CD4-positive, alpha-beta T cell treated with Interleukin-4 for 1 hour (primary cell): ENCODE data around the gene PCSK4.

Experiments used
- DNase-seq, 2 donors: peaks; one replicate each; pipeline ENCODE4 v3.0.0-alpha.2; 2020 to 2022

Gene PCSK4

GRCh38 chr19:1435378-1435989 is 54.7 kb downstream of the PCSK4 start:
- DNase-seq, result no peak

GRCh38 chr19:1434577-1435060 is 55.5 kb downstream of the PCSK4 start:
- no peak for DNase-seq

GRCh38 chr19:1434040-1434366 is 56.1 kb downstream of the PCSK4 start:
- no peak for DNase-seq

DNA sequence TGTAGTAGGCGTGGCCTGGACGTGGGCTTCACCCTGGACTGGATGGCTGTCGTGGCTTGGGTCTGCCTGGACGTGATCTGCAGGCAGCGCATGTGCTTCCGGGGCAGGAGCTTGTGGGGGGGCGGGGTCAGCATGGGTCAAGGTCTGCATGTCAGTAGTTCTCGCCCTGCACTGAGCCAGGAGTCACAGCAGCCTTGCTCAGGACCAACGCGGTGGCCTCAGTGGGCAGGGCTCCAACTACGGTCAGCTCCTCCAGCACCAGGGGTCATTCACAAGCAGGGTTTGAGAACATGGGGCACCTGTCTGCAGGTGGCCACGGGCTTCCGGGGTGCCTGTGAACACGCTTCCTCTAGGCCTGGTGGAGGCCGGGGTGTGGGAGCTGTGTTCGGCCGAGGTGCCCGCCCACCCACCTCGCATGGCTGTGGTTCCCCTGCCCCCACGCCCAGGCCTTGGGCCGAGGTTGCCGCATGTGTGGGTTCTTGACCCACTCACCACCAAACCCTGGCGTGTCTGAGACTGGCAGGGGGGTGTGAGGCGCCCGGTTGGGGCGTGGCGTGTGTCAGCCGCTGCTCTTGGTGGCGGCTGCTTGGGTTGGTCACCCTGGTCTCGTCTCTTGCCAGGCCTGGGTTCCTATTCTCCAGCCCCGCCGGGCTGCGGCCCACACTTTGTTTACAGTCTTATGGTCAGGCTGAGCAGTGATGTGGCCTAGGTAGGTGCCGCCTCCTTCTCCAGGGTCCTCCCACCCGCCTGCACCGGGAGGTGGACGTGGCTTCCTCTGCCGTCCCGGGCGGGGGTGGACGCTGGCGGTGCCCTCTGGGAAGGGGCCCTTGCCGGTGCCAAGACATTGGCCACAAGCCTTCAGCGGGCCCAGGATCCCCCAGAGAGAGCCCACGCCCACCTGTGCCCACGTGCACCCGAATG is 56.8 kb downstream of the PCSK4 start:
- DNase-seq, result no peak

DNA sequence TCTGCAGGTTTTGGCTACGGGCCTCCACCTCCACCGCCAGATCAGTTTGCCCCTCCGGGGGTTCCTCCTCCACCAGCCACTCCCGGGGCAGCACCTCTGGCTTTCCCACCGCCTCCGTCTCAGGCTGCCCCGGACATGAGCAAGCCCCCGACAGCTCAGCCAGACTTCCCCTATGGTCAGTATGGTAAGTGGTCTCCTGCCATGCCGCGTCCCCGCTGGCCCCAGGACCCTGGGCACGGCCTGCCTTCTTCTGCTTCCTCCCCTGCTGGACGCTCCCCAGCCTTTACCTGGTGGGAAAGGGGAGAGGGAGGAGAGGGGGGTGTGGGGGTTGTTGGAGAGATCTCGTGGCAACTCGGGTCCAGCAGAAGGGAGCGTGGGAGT is 57.7 kb downstream of the PCSK4 start:
- no peak for DNase-seq

DNA sequence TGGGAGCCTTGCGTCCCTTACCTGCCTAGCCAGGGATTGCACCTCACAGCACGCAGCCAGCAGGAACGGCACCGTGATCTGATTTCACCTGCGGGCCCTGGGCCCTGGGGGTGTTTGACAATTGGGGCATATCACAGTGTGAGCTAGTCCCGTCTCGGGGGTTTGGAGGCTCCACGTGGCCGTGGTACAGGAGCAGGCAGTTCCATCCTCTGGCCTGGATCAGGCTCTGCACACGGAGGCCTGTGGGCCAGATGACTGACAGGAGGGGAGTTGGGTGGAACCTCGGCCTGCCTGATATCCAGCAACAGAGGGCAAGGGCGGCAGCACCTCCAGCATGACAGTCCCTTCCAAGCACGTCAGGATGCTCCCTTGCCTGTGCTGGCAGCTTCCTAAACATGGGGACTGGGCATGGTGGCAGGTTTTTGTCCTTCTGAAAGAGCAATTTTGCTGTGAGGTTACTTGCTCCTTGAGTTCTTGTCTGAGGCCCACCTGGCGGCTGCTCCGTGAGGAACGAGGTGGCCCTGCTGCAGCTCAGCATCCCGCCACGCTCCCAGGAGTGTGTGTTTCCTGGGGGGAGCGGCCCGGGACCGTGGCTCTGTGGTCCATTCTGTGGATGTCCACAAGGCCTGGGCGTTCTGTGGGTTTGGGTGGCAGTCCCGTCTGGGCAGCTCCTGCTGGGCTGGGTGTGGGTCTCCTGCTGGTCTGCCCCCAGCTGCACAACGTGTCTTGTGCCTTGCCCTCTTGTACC is 58.2 kb downstream of the PCSK4 start:
- DNase-seq, result no peak
